Lower leg skin (tissue), 3 donors: Measurements from ENCODE around the gene SMIM36.
"Not testable (repeated sequence)": the region's sequence is repeated elsewhere in the genome, so short reads cannot be mapped to it uniquely, and the experiment has no call there.

Experiments
- CTCF ChIP-seq, 3 donors: fragments of 450-650 bp; IDR thresholded peaks; one replicate each; pipeline ENCODE4 v1.5.1; 2016; ENCODE audit warnings: antibody characterized with exemption in 3 of 3, mild to moderate bottlenecking in 3 of 3, moderate library complexity in 2 of 3
- POLR2A ChIP-seq, 2 donors: fragments of 450-650 bp; IDR thresholded peaks; one replicate each; pipeline ENCODE4 v1.6.1; 2016 to 2017; ENCODE audit warnings: antibody characterized with exemption in 2 of 2, mild to moderate bottlenecking in 1 of 2, moderate library complexity in 1 of 2

GRCh38 chr17:55431914-55432313, 79.3 kb downstream of the SMIM36 start:
- not testable (repeated sequence) for TF ChIP-seq CTCF, POLR2A (IDR thresholded peaks at IDR 0.05)
